CD14-positive monocyte (primary cell): ENCODE measurements around the gene USP3. TPM values are rescaled to one million over a fixed set of nuclear protein-coding genes. Genes with fewer than 3 reads are reported as not detected.

Experiments used
- DNase-seq, 3 donors: peaks; one replicate each; pipeline ENCODE4 v3.0.0-alpha.2; 2011 to 2022
- H2AFZ ChIP-seq: 2 replicates; pipeline ENCODE4 v1.6.0; 2012; ENCODE audit warnings: mild to moderate bottlenecking, low read depth, low read length, inconsistent platforms; ENCODE audit not compliant: insufficient read depth, poor library complexity, severe bottlenecking
- H3K27ac ChIP-seq, 2 donors: 1 replicate in 1 of 2; 2 replicates in 1 of 2; pipeline ENCODE4 v1.5.1; 2012 to 2013; ENCODE audit warnings: low read length in 2 of 2, control low read depth in 1 of 2, inconsistent platforms in 1 of 2, low read depth in 1 of 2, mild to moderate bottlenecking in 1 of 2
- H3K27me3 ChIP-seq, 2 donors: one replicate each; pipeline versions ENCODE4 v1.6.0 to v1.6.1; 2011 to 2013; ENCODE audit warnings: low read length in 2 of 2; ENCODE audit not compliant: control insufficient read depth in 2 of 2, insufficient read depth in 2 of 2
- H3K36me3 ChIP-seq, 2 donors: replicated peaks in 1 of 2; 1 replicate in 1 of 2; 2 replicates in 1 of 2; pipeline versions ENCODE4 v1.5.1 to v1.6.1; 2012 to 2013; ENCODE audit warnings: low read length in 2 of 2, control low read depth in 1 of 2, inconsistent platforms in 1 of 2, mild to moderate bottlenecking in 1 of 2; ENCODE audit not compliant: insufficient read depth in 2 of 2, control insufficient read depth in 1 of 2
- H3K4me1 ChIP-seq, 2 donors: 1 replicate in 1 of 2; 2 replicates in 1 of 2; pipeline versions ENCODE4 v1.5.1 to v1.6.1; 2012 to 2013; ENCODE audit warnings: low read length in 2 of 2, control low read depth in 1 of 2, inconsistent platforms in 1 of 2, mild to moderate bottlenecking in 1 of 2, moderate library complexity in 1 of 2; ENCODE audit not compliant: insufficient read depth in 2 of 2, control insufficient read depth in 1 of 2
- H3K4me2 ChIP-seq: replicated peaks from 2 replicates; pipeline ENCODE3; 2012; ENCODE audit warnings: low read length, moderate library complexity, mild to moderate bottlenecking; ENCODE audit not compliant: poor library complexity, severe bottlenecking; ENCODE audit errors: extremely low read depth
- H3K4me3 ChIP-seq, 3 experiments: fragments of 200-600 bp in 1 of 3; sonication (generic) in 1 of 3; replicated peaks in 1 of 3; 1 replicate in 2 of 3; 2 replicates in 1 of 3; pipeline ENCODE4 v1.5.1; 2011 to 2013; ENCODE audit warnings: low read length in 3 of 3, mild to moderate bottlenecking in 3 of 3, control low read depth in 2 of 3, low read depth in 2 of 3, inconsistent platforms in 1 of 3, moderate library complexity in 1 of 3
- H3K79me2 ChIP-seq: 2 replicates; pipeline ENCODE4 v1.6.0; 2012; ENCODE audit warnings: mild to moderate bottlenecking, control low read depth, inconsistent platforms, low read length, moderate library complexity; ENCODE audit not compliant: insufficient read depth
- H3K9ac ChIP-seq: 2 replicates; pipeline ENCODE4 v1.6.0; 2017; ENCODE audit warnings: low read length, mild to moderate bottlenecking; ENCODE audit not compliant: insufficient read depth, poor library complexity, severe bottlenecking
- H3K9me3 ChIP-seq, 2 donors: replicated peaks in 1 of 2; 1 replicate in 1 of 2; 2 replicates in 1 of 2; pipeline versions ENCODE4 v1.5.1 to v1.6.1; 2012 to 2013; ENCODE audit warnings: low read length in 2 of 2, control low read depth in 1 of 2; ENCODE audit not compliant: control insufficient read depth in 1 of 2, insufficient read depth in 1 of 2
- H4K20me1 ChIP-seq: 2 replicates; pipeline ENCODE4 v1.6.0; 2012; ENCODE audit warnings: mild to moderate bottlenecking, low read length, control low read depth, moderate library complexity; ENCODE audit not compliant: insufficient read depth
- H3K27ac Mint-ChIP-seq, 7 donors: one replicate each; pipeline ENCODE4 v1.8.0; 2020; ENCODE audit warnings: mild to moderate bottlenecking in 7 of 7, mixed read lengths in 7 of 7, moderate library complexity in 6 of 7, inconsistent platforms in 2 of 7
- H3K27me3 Mint-ChIP-seq, 3 donors: one replicate each; pipeline ENCODE4 v1.8.0; 2021 to 2022; ENCODE audit warnings: low read depth in 3 of 3, mild to moderate bottlenecking in 3 of 3, mixed read lengths in 3 of 3, moderate library complexity in 3 of 3, inconsistent platforms in 1 of 3
- H3K36me3 Mint-ChIP-seq, 2 donors: one replicate each; pipeline ENCODE4 v1.8.0; 2020; ENCODE audit warnings: mixed read lengths in 2 of 2, inconsistent platforms in 1 of 2, mild to moderate bottlenecking in 1 of 2
- H3K4me1 Mint-ChIP-seq: one replicate; pipeline ENCODE4 v1.8.0; 2020; ENCODE audit warnings: mild to moderate bottlenecking, mixed read lengths
- H3K4me3 Mint-ChIP-seq, 2 donors: one replicate each; pipeline ENCODE4 v1.8.0; 2020; ENCODE audit warnings: mild to moderate bottlenecking in 2 of 2, mixed read lengths in 2 of 2, moderate library complexity in 1 of 2
- H3K9me3 Mint-ChIP-seq, 7 donors: one replicate each; pipeline ENCODE4 v1.8.0; 2020 to 2022; ENCODE audit warnings: mixed read lengths in 7 of 7, mild to moderate bottlenecking in 6 of 7, moderate library complexity in 6 of 7, inconsistent platforms in 2 of 7
- WGBS: methylation state at CpG from one replicate; pipeline ENCODE4 v1.1.5; 2013; ENCODE audit warnings: missing lambda C conversion rate; ENCODE audit not compliant: insufficient coverage; 5-methylcytosine and 5-hydroxymethylcytosine counted together
- intact Hi-C, 2 donors: fragments of 100-400 bp; cut with micrococcal nuclease; formaldehyde crosslinking; loops; one replicate each; pipeline versions ENCODE4 v1.15.0 to v1.15.1; 2023
- polyA plus RNA-seq, 3 donors: library from polyadenylated mRNA; depleted of rRNA in 1 of 3; unstranded in 2 of 3; stranded (reverse) in 1 of 3; fragments of 300-500 nt in 2 of 3; fragments of >200 nt in 1 of 3; fragmentation: Illumina TruSeq in 2 of 3; gene quantifications; 1 replicate in 2 of 3; 2 replicates in 1 of 3; pipeline ENCODE4 v1.2.3, GENCODE V29; 2012 to 2021
- TF ChIP-seq, protein P1 (sequence below): fragments of 200-600 bp; IDR thresholded peaks from one replicate; pipeline ENCODE4 v1.8.0; 2022; ENCODE audit warnings: antibody characterized with exemption, mild to moderate bottlenecking

The USP3 gene
- polyA plus RNA-seq, 3 donors = 91.4 to 167 (median 122) TPM

DNA sequence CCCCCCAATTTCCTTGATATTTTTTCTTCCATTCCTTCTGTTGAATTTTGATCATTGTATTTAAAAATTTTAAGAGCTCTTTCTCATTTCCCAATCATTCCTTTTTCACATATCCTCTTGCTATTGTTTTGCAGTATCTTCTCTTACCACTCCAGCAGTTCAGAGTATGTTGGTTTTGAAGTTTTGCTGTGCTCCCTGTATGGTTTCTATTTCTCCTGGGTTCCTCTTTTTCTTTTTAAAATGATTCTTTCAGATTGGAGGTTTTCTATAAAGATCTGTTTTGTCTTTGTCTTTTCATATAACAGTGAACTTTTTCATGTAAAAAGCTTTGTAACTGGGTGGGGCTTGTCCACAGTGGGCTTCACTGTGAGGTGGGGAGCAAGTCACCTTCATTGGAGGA is 12.8 kb downstream of the USP3 start:
- Histone ChIP-seq H3K4me3 (peak overlapping the region in 2 of 3 experiments; percentile 7 to 37), H3K9ac (peak overlapping the region; percentile 19), H3K79me2 (peaks cover 100% of the 10 kb centered on the region), H3K36me3 (peaks cover 0 to 5% of the 10 kb centered on the region in 2 donors), H2AFZ (no peak overlapping the region), H4K20me1 (peaks cover 100% of the 10 kb centered on the region), H3K27ac (peak overlapping the region; percentile 37 to 79), H3K4me1 (peaks cover 61 to 84% of the 10 kb centered on the region in 2 donors), H3K9me3 (no peaks in the 10 kb centered on the region), H3K27me3 (no peaks in the 10 kb centered on the region), H3K4me2 (peak overlapping the region; percentile 62)
- Mint-ChIP-seq H3K4me3 (peak overlapping the region; percentile 6 to 57), H3K9me3 (no peaks in the 10 kb centered on the region), H3K27ac (peak overlapping the region; percentile 77 to 91 (median 83)), H3K36me3 (peaks cover 10 to 11% of the 10 kb centered on the region in 2 donors), H3K4me1 (peaks cover 90% of the 10 kb centered on the region), H3K27me3 (peaks cover 0 to 3% (median 0%) of the 10 kb centered on the region in 3 donors)
- TF ChIP-seq, protein P1, sequence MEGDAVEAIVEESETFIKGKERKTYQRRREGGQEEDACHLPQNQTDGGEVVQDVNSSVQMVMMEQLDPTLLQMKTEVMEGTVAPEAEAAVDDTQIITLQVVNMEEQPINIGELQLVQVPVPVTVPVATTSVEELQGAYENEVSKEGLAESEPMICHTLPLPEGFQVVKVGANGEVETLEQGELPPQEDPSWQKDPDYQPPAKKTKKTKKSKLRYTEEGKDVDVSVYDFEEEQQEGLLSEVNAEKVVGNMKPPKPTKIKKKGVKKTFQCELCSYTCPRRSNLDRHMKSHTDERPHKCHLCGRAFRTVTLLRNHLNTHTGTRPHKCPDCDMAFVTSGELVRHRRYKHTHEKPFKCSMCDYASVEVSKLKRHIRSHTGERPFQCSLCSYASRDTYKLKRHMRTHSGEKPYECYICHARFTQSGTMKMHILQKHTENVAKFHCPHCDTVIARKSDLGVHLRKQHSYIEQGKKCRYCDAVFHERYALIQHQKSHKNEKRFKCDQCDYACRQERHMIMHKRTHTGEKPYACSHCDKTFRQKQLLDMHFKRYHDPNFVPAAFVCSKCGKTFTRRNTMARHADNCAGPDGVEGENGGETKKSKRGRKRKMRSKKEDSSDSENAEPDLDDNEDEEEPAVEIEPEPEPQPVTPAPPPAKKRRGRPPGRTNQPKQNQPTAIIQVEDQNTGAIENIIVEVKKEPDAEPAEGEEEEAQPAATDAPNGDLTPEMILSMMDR = no peak
- intact Hi-C loops = loop anchor here in 1 of 2 donors (5.0 kb wide), 1 partner anchor 35 kb away; no protein-coding TSS in a partner anchor
- DNase-seq = no peak

DNA sequence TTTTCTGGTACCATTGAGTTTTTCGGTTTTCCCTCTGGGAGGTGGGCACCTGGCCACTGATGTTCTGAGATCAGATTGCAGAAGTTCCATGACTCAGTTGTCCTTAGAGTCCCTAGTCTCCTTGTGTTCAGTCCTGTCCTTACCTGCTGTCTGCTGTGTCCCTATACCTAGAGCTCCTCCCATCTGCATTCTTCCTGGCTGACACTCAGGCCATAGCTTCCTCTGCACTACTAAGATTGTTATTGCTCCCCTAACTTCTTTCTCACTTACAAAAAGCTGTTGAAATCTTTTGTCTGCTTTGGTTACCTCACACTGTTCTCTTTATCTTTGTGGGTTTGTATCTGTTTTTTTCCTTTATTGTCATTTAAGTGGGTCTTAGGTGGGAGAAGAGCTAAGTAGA is 13.2 kb downstream of the USP3 start:
- Mint-ChIP-seq H3K27ac (peak overlapping the region; percentile 77 to 91 (median 83)), H3K36me3 (peaks cover 8 to 11% of the 10 kb centered on the region in 2 donors), H3K27me3 (peaks cover 0 to 1% (median 0%) of the 10 kb centered on the region in 3 donors), H3K4me1 (peaks cover 89% of the 10 kb centered on the region), H3K4me3 (peak overlapping the region; percentile 6 to 57), H3K9me3 (no peaks in the 10 kb centered on the region)
- Histone ChIP-seq H3K4me2 (peak overlapping the region; percentile 62), H3K36me3 (peaks cover 0 to 5% of the 10 kb centered on the region in 2 donors), H3K27ac (peak overlapping the region; percentile 37 to 79), H3K79me2 (peaks cover 100% of the 10 kb centered on the region), H3K9ac (peak overlapping the region; percentile 19), H3K4me3 (peak overlapping the region in 2 of 3 experiments; percentile 7 to 37), H3K4me1 (peaks cover 58 to 84% of the 10 kb centered on the region in 2 donors), H2AFZ (no peak overlapping the region), H3K27me3 (no peaks in the 10 kb centered on the region), H4K20me1 (peaks cover 100% of the 10 kb centered on the region), H3K9me3 (no peaks in the 10 kb centered on the region)
- TF ChIP-seq, protein P1 = no peak
- DNase-seq = no peak
- intact Hi-C loops = loop anchor here in 1 of 2 donors (5.0 kb wide), 1 partner anchor 35 kb away; no protein-coding TSS in a partner anchor
- WGBS = 89% methylated on average over 1 of the region's 1 CpG
